Nephron (organoid): ENCODE results near the gene MPRIP.

ENCODE experiments used
- H3K27ac Mint-ChIP-seq, 3 experiments: 2 replicates each; pipeline ENCODE4 v1.8.0; 2020; ENCODE audit warnings: mixed read lengths in 3 of 3, mild to moderate bottlenecking in 2 of 3, moderate library complexity in 1 of 3
- H3K27me3 Mint-ChIP-seq: 2 replicates; pipeline ENCODE4 v1.8.0; 2021; ENCODE audit warnings: low read depth, mild to moderate bottlenecking, moderate library complexity, mixed read lengths
- H3K36me3 Mint-ChIP-seq: 2 replicates; pipeline ENCODE4 v1.8.0; 2020; ENCODE audit warnings: low read depth, mixed read lengths
- H3K4me1 Mint-ChIP-seq: 2 replicates; pipeline ENCODE4 v1.8.0; 2020; ENCODE audit warnings: mixed read lengths
- H3K4me3 Mint-ChIP-seq, 3 experiments: 2 replicates each; pipeline ENCODE4 v1.8.0; 2020; ENCODE audit warnings: mild to moderate bottlenecking in 3 of 3, mixed read lengths in 3 of 3, moderate library complexity in 2 of 3
- H3K9me3 Mint-ChIP-seq: 2 replicates; pipeline ENCODE4 v1.8.0; 2020; ENCODE audit warnings: mixed read lengths
- TF ChIP-seq, protein P1 (sequence below), 3 experiments: fragments of 200-600 bp; sonication (generic); IDR thresholded peaks; one replicate each; pipeline ENCODE4 v1.5.0; 2021; ENCODE audit warnings: antibody characterized with exemption in 3 of 3; ENCODE audit not compliant: unreplicated experiment in 3 of 3

Gene MPRIP

DNA sequence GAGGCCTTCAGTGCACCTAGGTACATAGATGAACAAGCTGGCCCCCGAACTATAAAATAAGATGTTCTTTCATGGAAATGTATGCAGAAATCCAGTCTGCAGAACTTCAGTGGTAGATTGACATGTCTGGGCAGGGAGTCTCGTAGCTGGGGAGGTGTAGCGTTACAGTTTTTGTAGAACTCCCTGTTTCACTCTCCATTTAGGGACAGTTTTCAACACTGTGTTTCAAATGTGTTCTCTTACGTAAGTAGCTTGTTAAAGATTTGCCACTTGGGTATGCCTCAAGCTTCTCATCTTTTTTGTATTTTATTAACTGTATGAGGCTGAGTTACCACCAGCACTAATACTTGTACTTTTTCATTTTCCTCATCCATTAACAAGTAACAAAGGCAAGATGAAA lies 117.3 kb downstream of the MPRIP start:
- Mint-ChIP-seq H3K4me3 (no peak overlapping the region), H3K9me3 (no peaks in the 10 kb centered on the region), H3K4me1 (peaks cover 8% of the 10 kb centered on the region), H3K27ac (no peak overlapping the region), H3K27me3 (no peaks in the 10 kb centered on the region), H3K36me3 (peaks cover 41% of the 10 kb centered on the region)
- TF ChIP-seq, protein P1, sequence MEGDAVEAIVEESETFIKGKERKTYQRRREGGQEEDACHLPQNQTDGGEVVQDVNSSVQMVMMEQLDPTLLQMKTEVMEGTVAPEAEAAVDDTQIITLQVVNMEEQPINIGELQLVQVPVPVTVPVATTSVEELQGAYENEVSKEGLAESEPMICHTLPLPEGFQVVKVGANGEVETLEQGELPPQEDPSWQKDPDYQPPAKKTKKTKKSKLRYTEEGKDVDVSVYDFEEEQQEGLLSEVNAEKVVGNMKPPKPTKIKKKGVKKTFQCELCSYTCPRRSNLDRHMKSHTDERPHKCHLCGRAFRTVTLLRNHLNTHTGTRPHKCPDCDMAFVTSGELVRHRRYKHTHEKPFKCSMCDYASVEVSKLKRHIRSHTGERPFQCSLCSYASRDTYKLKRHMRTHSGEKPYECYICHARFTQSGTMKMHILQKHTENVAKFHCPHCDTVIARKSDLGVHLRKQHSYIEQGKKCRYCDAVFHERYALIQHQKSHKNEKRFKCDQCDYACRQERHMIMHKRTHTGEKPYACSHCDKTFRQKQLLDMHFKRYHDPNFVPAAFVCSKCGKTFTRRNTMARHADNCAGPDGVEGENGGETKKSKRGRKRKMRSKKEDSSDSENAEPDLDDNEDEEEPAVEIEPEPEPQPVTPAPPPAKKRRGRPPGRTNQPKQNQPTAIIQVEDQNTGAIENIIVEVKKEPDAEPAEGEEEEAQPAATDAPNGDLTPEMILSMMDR (IDR thresholded peaks at IDR 0.05; ENCODE audit: unreplicated experiment in 3 of 3): no peak

DNA sequence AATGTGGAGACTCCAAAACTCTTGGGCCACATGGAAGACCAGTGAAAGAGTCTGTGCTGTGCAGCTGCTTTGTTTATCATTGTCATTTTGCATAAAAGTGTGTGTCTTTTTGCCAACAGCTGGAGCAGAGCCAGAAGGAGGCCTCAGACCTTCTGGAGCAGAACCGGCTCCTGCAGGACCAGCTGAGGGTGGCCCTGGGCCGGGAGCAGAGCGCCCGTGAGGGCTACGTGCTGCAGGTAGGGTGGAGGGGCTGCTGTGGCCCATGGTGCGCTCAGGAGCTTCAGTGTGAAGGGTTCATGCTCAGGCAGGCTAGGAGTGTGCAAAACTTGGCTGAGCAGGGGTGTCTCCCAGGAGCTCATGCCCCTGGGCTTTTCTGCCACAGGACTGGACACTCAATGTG lies 118.9 kb downstream of the MPRIP start:
- Mint-ChIP-seq H3K4me1 (peaks cover 8% of the 10 kb centered on the region), H3K27me3 (no peaks in the 10 kb centered on the region), H3K27ac (no peak overlapping the region), H3K9me3 (no peaks in the 10 kb centered on the region), H3K36me3 (peaks cover 38% of the 10 kb centered on the region), H3K4me3 (no peak overlapping the region)
- TF ChIP-seq, protein P1 (IDR thresholded peaks at IDR 0.05; ENCODE audit: unreplicated experiment in 3 of 3): no peak

DNA sequence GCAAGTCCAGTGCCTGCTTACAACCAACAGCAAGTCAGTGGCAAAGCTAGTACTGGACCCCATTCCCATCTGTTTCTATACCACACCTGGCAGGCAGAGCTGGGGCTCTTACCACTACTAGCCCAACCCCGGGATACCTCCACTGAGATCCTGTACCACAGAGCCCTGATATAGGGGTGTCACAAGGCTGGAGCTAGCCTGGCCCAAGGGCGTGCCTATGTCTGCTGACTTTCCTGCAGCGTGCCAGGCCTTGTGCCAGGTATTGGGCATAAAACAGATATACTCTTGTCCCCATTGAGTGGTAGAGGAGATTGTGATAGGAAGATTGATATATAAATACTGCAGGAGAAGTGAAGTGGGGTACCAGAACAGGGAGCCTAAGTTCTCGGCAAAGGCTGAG lies 119.5 kb downstream of the MPRIP start:
- H3K4me3 Mint-ChIP-seq: no peak overlapping the region
- H3K9me3 Mint-ChIP-seq: no peaks in the 10 kb centered on the region
- H3K4me1 Mint-ChIP-seq: peaks cover 8% of the 10 kb centered on the region
- no peak overlapping the region for H3K27ac Mint-ChIP-seq
- H3K36me3 Mint-ChIP-seq: peaks cover 37% of the 10 kb centered on the region
- TF ChIP-seq, protein P1 (IDR thresholded peaks at IDR 0.05; ENCODE audit: unreplicated experiment in 3 of 3): no peak
- no peaks in the 10 kb centered on the region for H3K27me3 Mint-ChIP-seq

DNA sequence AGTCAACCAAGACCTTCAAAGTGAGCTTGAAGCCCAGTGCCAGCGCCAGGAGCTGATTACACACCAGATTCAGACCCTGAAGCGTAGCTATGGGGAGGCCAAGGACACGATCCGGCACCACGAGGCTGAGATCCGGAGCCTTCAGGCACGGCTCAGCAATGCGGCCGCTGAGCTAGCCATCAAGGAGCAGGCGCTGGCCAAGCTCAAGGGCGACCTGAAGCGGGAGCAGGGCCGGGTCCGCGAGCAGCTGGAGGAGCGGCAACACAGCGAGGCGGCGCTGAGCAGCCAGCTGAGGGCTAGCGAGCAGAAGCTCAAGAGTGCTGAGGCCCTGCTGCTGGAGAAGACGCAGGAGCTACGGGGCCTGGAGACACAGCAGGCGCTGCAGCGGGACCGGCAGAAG lies 121.9 kb downstream of the MPRIP start:
- TF ChIP-seq, protein P1 (IDR thresholded peaks at IDR 0.05; ENCODE audit: unreplicated experiment in 3 of 3): no peak
- Mint-ChIP-seq H3K9me3 (no peaks in the 10 kb centered on the region), H3K4me3 (no peak overlapping the region), H3K36me3 (peaks cover 43% of the 10 kb centered on the region), H3K27me3 (no peaks in the 10 kb centered on the region), H3K27ac (no peak overlapping the region), H3K4me1 (peaks cover 8% of the 10 kb centered on the region)

DNA sequence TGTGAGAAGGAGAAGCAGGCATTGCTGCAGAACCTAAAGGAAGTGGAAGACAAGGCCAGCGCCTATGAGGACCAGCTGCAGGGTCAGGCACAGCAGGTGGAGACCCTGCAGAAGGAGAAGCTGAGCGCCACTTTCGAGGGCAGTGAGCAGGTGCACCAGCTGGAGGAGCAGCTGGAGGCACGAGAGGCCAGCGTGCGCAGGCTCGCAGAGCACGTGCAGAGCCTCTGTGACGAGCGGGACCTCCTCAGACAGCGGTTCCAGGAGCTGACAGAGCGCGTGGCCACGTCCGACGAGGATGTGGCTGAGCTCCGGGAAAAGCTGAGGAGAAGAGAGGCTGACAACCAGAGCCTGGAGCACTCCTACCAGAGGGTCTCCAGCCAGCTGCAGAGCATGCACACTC lies 122.4 kb downstream of the MPRIP start:
- no peak overlapping the region for H3K4me3 Mint-ChIP-seq
- no peaks in the 10 kb centered on the region for H3K9me3 Mint-ChIP-seq
- H3K36me3 Mint-ChIP-seq: peaks cover 41% of the 10 kb centered on the region
- peaks cover 8% of the 10 kb centered on the region for H3K4me1 Mint-ChIP-seq
- TF ChIP-seq, protein P1 (IDR thresholded peaks at IDR 0.05; ENCODE audit: unreplicated experiment in 3 of 3): no peak
- H3K27ac Mint-ChIP-seq: no peak overlapping the region
- H3K27me3 Mint-ChIP-seq: no peaks in the 10 kb centered on the region

DNA sequence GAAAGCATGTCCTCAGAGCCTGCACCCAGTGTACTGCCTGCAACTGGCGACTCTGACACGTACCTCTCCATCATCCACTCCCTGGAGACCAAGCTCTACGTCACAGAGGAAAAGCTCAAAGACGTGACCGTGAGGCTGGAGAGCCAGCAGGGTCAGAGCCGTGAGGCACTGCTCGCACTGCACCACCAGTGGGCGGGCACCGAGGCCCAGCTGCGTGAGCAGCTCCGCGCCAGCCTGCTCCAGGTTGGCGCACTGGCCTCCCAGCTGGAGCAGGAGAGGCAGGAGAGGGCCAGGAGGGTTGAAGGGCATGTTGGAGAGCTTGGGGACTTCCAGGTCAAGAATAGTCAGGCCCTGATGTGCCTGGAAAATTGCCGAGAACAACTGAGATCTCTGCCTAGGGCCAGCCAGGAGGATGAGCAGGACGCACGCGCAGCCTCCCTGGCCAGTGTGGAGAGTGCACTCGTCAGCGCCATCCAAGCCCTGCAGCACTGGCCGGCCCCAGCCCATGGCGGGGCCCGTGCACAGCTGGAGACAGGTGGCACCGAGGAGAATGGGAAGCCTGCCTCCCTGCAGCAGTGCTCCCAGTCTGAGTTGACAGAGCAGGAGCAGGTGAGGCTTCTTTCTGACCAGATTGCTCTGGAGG lies 123.5 kb downstream of the MPRIP start:
- H3K36me3 Mint-ChIP-seq: peaks cover 37% of the 10 kb centered on the region
- no peak overlapping the region for H3K27ac Mint-ChIP-seq
- TF ChIP-seq, protein P1 (IDR thresholded peaks at IDR 0.05; ENCODE audit: unreplicated experiment in 3 of 3): no peak
- H3K9me3 Mint-ChIP-seq: no peaks in the 10 kb centered on the region
- H3K4me3 Mint-ChIP-seq: no peak overlapping the region
- no peaks in the 10 kb centered on the region for H3K27me3 Mint-ChIP-seq
- peaks cover 11% of the 10 kb centered on the region for H3K4me1 Mint-ChIP-seq
